Stimulated activated naive CD4-positive, alpha-beta T cell (primary cell): ENCODE measurements around the gene SELENOO.

ENCODE experiments used
- DNase-seq, 6 experiments: peaks; one replicate each; lab custom pipeline; 2025; lab: John Stamatoyannopoulos, UW

The SELENOO gene

GRCh38 chr22:50253046-50253915 is 52.5 kb downstream of the SELENOO start:
- no peak for DNase-seq

- no peak for DNase-seq
Measured at GRCh38 chr22:50253941-50254340, 53.1 kb downstream of the SELENOO start.

GRCh38 chr22:50255099-50255498 is 54.3 kb downstream of the SELENOO start:
- DNase-seq = no peak

DNA sequence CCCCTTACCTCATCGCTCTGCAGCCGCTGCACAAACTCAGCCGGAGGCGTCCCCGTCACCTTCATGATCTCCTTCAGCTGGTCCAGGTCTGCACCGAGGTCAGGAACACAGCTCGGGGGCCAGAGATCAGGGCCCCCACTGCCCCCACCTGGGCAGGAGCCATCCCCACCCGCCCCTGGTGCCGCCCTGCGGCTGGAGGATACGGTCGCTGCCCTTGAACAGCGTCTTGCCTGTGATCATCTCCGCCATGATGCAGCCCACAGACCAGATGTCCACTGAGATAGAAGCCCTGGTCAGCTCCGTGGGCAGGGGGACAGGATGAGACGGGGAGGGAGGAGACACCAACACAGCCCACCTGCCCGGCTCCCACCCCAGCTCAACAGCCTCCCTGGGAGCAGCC is 54.8 kb downstream of the SELENOO start:
- no peak for DNase-seq

DNA sequence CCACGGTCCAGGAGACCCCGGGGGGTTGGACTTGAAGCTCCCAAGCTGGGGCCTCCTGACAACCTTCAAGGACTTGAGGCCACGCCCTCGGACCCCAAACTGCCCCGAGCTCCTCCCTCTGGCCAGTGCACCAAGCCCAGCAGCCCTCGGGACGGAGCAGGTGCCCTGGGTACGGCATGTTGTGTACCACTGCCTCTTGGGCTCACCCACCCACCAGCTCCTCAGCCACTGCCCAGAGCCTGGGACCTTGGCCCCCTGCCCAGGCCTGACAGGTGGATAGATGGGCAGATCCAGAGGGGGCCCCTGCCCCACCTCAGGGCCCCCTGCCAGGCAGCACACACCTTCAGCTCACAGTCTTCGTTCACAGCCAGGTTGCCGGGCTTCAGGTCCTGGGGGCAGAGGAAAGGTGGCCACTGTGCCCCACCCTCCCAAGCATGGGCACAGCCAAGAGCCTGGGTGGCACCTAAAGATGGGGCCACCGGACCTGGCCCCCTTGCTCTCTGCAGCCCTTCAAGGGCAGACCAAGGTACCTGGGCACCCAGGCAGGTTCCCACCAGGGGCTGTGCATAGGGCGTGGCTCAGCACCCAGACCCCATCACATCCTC is 55.5 kb downstream of the SELENOO start:
- no peak for DNase-seq

GRCh38 chr22:50257041-50257440 is 56.2 kb downstream of the SELENOO start:
- DNase-seq = no peak

GRCh38 chr22:50257451-50258360 is 56.9 kb downstream of the SELENOO start:
- no peak for DNase-seq

- DNase-seq = no peak
Measured at GRCh38 chr22:50258361-50259292, 57.8 kb downstream of the SELENOO start.

DNA sequence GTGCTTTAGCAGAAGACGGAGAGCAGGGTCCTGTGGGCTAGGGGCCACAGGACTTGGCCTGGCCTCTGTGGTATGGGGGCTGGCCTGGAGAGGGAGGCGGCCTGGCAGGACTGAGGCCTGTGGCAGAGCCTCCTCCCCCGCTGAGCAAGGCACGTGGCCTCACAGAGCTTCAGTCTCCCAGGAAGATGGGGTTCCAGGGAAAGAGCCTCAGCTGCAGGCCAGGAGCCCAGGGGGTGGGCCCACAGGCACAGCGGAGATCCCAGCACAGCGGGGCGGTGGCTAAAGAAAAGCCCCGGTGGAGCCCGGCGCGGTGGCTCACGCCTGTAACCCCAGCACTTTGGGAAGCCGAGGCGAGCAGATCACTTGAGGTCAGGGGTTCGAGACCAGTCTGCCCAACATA is 58.5 kb downstream of the SELENOO start:
- DNase-seq = no peak

DNA sequence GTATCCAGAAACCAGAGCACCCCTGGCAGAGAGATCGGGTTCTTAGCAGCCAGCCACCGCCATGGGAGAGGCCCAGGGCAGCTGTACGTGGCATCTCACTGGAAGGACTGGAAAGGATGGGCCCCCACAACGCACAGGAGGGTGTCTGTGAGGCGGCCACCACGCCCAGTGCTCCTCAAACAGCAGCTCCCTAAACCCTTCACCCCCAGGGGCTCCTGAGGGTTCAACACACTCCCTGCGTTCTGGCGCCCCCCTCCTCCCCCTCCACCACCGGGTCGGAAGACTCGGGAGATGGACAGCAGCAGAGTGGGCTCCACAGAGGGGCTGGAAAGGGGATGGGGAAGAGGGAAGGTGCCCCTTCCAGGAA is 59.6 kb downstream of the SELENOO start:
- no peak for DNase-seq

DNA sequence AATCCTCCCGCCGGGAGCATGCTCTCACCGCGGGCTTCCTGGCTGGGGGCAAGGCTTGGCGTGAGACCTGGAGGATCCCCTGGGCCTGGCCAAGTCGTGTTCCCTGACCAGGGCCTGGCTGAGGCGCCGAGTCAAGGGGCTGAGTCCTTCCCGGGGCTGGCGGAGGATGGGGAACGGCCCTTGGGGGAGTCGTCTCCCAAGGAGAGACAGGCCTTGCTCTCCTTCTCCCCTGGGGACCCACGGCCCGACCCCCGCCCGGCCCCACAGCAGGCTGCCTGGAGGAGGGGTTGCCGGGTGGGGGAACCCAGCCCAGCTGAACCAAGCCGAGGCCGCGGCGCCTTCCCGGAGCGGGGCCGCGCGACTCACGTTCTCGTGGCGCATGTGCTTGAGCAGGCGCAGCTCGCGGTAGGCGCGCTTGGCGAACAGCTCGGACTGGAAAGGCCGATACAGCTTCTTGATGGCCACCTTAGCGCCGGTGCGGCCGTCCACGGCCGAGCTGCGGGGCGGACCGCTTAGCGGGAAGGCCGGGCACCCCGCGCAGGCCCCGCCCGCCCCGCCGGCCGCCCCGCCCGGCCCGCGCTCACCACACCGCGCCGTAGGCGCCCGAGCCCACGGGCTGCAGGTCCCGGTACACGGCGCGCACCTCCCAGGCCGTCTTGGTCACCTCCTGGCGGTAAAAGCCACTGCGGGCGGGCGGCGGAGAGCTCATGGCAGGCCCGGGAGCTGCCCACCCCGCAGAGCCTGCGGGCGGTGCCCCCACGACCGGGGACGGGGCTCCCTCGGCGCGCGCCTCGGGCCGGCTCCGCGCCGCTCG is 60.2 kb downstream of the SELENOO start:
- DNase-seq = peak in 1 of 6 experiments; percentile 16

DNA sequence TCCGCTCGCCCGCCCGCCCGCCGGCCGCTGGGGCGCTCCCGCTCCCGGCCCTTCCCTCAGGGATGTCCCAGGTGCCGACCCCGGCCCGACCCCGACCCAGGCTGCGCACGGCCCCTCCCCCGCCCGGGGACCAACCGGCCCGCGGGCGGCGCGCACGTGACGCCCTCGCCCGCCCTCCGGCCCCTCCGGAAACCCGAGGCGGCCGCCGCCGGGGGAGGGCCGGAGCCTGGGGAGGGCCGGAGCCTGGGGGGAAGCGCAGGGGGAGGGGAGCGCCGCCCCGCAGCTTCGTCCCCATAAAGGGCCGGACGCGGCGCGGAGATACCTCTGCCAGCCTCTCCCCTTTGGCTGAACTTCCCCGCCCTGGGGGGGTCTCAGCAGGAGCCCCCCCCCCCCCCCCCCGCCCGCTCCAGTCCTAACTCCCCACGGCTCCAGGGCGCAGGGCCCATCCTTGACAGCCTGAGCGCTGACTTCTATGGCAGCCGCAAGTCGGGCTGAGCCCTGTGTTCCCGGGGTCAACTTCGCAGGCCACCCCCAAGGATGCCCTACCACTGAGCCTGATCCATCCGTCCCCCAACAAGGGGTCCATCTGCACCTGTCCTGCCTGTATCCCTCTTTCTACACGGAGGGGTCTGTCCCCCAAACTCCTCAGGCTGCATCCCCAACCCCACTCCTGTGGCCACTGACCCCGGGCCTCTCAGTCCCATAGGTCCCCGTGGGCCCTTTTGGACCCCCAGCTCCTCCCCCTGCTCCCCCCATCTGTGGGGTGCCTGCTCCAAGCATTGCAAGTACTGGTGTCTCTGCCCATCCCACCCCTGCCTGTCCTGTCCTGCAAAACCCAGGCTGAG is 61.0 kb downstream of the SELENOO start, which contains the start of gene MAPK12:
Gene MAPK12, minus strand, starts transcription at position 69 of the 845 bp plus-strand sequence. CDS start 174 bp downstream, outside the sequence.
- DNase-seq = no peak

- no peak for DNase-seq
Measured at GRCh38 chr22:50262460-50262911, 61.7 kb downstream of the SELENOO start.

DNA sequence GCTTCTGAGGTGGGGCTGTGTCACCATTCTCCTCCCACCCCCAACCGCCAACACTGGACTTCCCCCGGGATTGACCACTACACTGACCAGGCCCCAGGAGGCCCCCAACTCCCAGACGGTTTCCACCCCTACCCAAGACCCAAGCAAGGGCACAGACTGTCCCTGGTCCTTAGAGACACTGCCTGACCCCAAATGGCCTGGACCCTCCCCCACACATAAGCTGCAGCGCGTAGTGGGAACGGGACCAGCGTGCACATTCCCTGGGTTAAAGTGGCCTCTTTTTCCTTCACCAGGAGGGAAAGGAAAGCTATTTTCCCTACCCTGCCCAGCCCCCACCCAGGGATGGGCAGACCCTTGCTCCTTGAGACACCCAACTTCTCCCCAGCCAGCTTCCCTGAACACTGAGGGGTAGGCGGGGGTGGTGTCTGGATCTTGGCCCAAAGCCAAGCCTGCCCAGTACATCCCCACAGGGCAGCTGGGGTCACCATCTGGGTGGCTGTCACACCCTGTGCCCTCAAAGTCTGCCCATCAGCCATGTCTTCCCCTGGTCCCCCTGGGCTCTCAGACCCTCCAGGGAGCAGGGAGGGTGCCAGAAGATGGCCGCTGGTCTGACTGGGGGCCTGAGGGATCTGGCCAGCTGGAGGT is 62.3 kb downstream of the SELENOO start:
- no peak for DNase-seq

GRCh38 chr22:50264104-50264745 is 63.4 kb downstream of the SELENOO start:
- DNase-seq = no peak

DNA sequence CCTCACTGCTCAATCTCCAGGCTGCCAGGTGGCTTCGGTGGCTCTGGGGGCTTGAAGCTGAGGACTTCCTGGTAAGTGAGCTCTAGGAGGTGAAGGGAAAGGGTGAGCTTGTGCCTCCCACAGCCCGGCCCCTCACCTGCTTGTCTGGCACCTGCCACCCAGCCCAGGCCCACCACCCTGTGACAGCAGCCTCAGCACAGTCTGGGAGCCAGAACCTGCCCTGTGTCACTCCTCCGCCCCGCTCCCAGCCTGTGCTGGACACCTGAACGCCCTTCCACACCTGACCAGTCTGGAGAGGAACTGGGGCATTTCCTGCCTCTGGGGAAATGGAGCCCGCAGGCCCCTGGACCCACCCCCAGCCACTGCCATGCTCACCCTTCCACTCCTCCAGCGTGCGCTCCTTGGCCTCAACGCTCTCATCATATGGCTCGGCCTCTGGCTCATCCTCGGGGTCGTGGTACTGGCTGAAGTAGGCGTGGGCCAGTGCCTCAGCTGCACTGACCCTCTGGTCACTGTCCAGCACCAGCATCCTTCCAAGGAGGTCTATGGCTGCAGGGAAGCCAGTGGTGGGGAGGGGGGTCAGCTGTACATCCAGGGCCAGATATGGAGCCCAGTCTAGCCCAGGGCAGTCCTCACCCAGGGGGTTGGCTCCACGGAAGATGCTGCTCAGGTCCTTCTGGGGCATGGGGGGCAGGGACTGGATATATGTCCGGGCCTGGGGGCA is 64.3 kb downstream of the SELENOO start:
- no peak for DNase-seq

GRCh38 chr22:50266994-50267393 is 66.2 kb downstream of the SELENOO start:
- no peak for DNase-seq
